Uterus (tissue), 2 donors: ENCODE data around the gene PGAM2.

ENCODE experiments used
- POLR2A ChIP-seq, 2 donors: fragments of 450-650 bp; IDR thresholded peaks; one replicate each; pipeline ENCODE4 v1.6.1; 2016; ENCODE audit warnings: antibody characterized with exemption in 2 of 2, mild to moderate bottlenecking in 1 of 2, moderate library complexity in 1 of 2
- TF ChIP-seq, protein P1 (sequence below), 4 experiments: fragments of 200-600 bp in 2 of 4; fragments of 450-650 bp in 2 of 4; sonication (generic) in 2 of 4; IDR thresholded peaks; one replicate each; pipeline ENCODE4 v1.5.1; 2016 to 2019; ENCODE audit warnings: antibody characterized with exemption in 4 of 4, mild to moderate bottlenecking in 2 of 4, moderate library complexity in 1 of 4

DNA sequence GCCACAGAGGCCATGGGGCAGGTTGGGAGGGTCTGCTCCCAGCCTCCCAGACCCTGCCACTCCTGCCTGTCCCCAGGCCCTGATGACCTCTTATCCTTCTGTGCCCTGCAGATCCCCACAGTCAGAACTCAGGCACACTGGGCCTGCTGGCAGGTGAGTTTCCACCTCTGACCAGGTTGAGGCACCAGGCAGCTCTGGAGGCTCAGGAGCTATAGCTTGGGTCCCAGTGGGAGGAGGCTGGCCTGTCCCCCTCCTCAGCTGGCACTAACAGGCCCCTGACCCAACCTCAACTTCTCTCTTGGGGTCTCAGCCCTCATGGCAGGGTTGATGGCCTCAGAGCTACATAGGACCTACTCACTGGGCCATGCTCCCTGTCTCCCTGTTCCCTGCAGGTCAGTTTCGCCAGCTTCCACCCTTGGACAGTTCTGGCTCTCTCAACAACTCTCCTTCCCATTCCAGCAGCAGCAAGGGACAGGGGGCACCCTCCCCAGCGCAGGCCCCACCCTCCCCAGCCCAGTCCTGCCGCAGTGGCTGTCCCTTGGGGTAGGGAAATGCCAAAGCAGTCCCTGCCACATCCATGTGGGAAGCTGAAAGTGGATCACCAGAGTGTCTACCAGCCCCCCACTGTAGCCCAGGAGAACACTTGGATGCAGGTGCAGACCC, 36.1 kb upstream of the PGAM2 start:
- TF ChIP-seq POLR2A (IDR thresholded peaks at IDR 0.05): no peak
- TF ChIP-seq, protein P1, sequence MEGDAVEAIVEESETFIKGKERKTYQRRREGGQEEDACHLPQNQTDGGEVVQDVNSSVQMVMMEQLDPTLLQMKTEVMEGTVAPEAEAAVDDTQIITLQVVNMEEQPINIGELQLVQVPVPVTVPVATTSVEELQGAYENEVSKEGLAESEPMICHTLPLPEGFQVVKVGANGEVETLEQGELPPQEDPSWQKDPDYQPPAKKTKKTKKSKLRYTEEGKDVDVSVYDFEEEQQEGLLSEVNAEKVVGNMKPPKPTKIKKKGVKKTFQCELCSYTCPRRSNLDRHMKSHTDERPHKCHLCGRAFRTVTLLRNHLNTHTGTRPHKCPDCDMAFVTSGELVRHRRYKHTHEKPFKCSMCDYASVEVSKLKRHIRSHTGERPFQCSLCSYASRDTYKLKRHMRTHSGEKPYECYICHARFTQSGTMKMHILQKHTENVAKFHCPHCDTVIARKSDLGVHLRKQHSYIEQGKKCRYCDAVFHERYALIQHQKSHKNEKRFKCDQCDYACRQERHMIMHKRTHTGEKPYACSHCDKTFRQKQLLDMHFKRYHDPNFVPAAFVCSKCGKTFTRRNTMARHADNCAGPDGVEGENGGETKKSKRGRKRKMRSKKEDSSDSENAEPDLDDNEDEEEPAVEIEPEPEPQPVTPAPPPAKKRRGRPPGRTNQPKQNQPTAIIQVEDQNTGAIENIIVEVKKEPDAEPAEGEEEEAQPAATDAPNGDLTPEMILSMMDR (IDR thresholded peaks at IDR 0.05): no peak
